ENCODE measurements around the gene CASP7.

DNA sequence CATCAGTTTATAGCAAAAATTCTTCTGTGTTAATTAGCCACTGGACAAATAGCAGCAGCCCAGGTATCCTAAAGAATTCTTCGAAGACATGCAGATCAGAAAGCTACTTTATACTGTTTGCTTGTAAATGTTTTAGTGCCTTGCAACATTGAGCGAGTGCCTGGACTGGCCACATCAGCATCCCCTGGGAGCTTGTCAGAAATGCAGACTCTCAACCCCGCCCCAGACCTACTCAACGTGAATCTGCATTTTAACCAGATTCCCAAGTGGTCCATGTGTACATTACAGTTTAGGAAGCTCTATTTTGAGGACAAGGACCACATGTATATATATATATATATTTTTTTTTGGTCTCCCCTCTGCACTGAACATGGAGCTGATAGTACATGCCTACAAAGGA is 53.3 kb downstream of the CASP7 start:
- TF ChIP-seq, protein P1, sequence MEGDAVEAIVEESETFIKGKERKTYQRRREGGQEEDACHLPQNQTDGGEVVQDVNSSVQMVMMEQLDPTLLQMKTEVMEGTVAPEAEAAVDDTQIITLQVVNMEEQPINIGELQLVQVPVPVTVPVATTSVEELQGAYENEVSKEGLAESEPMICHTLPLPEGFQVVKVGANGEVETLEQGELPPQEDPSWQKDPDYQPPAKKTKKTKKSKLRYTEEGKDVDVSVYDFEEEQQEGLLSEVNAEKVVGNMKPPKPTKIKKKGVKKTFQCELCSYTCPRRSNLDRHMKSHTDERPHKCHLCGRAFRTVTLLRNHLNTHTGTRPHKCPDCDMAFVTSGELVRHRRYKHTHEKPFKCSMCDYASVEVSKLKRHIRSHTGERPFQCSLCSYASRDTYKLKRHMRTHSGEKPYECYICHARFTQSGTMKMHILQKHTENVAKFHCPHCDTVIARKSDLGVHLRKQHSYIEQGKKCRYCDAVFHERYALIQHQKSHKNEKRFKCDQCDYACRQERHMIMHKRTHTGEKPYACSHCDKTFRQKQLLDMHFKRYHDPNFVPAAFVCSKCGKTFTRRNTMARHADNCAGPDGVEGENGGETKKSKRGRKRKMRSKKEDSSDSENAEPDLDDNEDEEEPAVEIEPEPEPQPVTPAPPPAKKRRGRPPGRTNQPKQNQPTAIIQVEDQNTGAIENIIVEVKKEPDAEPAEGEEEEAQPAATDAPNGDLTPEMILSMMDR (conservative IDR thresholded peaks at IDR 0.05; ENCODE audit: low read length) = no peak
- no peak for TF ChIP-seq EZH2phosphoT487 (IDR thresholded peaks at IDR 0.05; ENCODE audit: borderline replicate concordance, low read depth, low read length)
